K562 (cell line): ENCODE results near the gene CACNA2D2. TPM values are rescaled to one million over a fixed set of nuclear protein-coding genes. Genes with fewer than 3 reads are reported as not detected.
A peak's percentile ranks its signal among the peaks of the same experiment; 100 is the strongest.

Experiments used
- CREM ChIP-seq: IDR thresholded peaks from 2 replicates; pipeline ENCODE4 v1.6.1; 2014; ENCODE audit warnings: antibody characterized with exemption, low read depth
- HLTF ChIP-seq: fragments of 450-650 bp; IDR thresholded peaks from 2 replicates; pipeline ENCODE4 v1.6.1; 2016
- HNRNPK ChIP-seq: fragments of 200-400 bp; formaldehyde crosslinking; IDR thresholded peaks from one replicate; pipeline ENCODE4 v1.6.1; 2018; ENCODE audit warnings: mild to moderate bottlenecking, low read depth, low read length; ENCODE audit not compliant: poor library complexity, severe bottlenecking
- MAZ ChIP-seq, 2 experiments: fragments of 450-650 bp in 1 of 2; sonication (generic) in 1 of 2; formaldehyde crosslinking; IDR thresholded peaks in 1 of 2; conservative IDR thresholded peaks in 1 of 2; 2 replicates each; pipeline versions ENCODE4 v1.4.0 to v1.5.0; 2020; ENCODE audit warnings: mild to moderate bottlenecking in 1 of 2, missing genetic modification reagents in 1 of 2
- SMC3 ChIP-seq: conservative IDR thresholded peaks from 2 replicates; pipeline ENCODE4 v1.6.1; 2011; ENCODE audit warnings: low read depth, low read length, improper control_type of control experiment; ENCODE audit not compliant: insufficient read depth
- ZNF764 ChIP-seq: fragments of 250-450 bp; sonication (Bioruptor Pico); IDR thresholded peaks from 2 replicates; pipeline ENCODE4 v1.4.0; 2020; ENCODE audit warnings: low read depth, mild to moderate bottlenecking, moderate library complexity
- polyA plus RNA-seq, 8 experiments: library from polyadenylated mRNA; depleted of rRNA in 4 of 8; stranded (reverse) in 5 of 8; unstranded in 3 of 8; fragments of >200 nt; fragmentation: Nextera tagmentation in 2 of 8; fragmentation: Illumina TruSeq in 1 of 8; extraction: Ambion mirVana in 2 of 8; extraction: Trizol in 1 of 8; gene quantifications; 2 replicates each; pipeline versions ENCODE4 v1.2.1 to v1.2.3, GENCODE V29; 2011 to 2014; ENCODE audit warnings: inconsistent platforms in 1 of 8, missing spikeins in 1 of 8
- total RNA-seq, 7 experiments: library from RNA; depleted of rRNA in 6 of 7; stranded (reverse); fragments of >200 nt in 6 of 7; fragmentation: Illumina TruSeq in 2 of 7; extraction: Trizol in 2 of 7; gene quantifications; 2 replicates each; pipeline versions ENCODE4 v1.2.1 to v1.2.3, GENCODE V29; 2011 to 2021; ENCODE audit warnings: low replicate concordance in 1 of 7
- TF ChIP-seq, protein P1 (sequence below), 2 experiments: fragments of 250-450 bp in 1 of 2; fragments of 450-650 bp in 1 of 2; sonication (Bioruptor Pico) in 1 of 2; IDR thresholded peaks; 2 replicates each; pipeline versions ENCODE4 v1.6.1 to v1.8.0; 2016 to 2021; ENCODE audit warnings: mild to moderate bottlenecking in 2 of 2, moderate library complexity in 2 of 2, missing compliant biosample characterization in 1 of 2, missing genetic modification characterization in 1 of 2
- TF ChIP-seq, protein P2 (sequence below): fragments of 250-450 bp; sonication (Bioruptor Pico); IDR thresholded peaks from 2 replicates; pipeline ENCODE4 v1.5.0; 2021; ENCODE audit warnings: mild to moderate bottlenecking, moderate library complexity
- TF ChIP-seq, protein P3 (sequence below): sonication (generic); formaldehyde crosslinking; IDR thresholded peaks from 2 replicates; pipeline ENCODE4 v1.8.0; 2022; ENCODE audit warnings: mild to moderate bottlenecking, missing genetic modification reagents
- TF ChIP-seq, protein P4 (sequence below), 3 experiments: IDR thresholded peaks in 2 of 3; conservative IDR thresholded peaks in 1 of 3; 2 replicates each; pipeline ENCODE4 v1.5.1; 2011 to 2012; ENCODE audit warnings: low read length in 3 of 3, mild to moderate bottlenecking in 3 of 3, control low read depth in 2 of 3, improper control_type of control experiment in 1 of 3, inconsistent platforms in 1 of 3, low read depth in 1 of 3, mixed read lengths in 1 of 3, moderate library complexity in 1 of 3; ENCODE audit not compliant: insufficient read depth in 2 of 3

CACNA2D2 gene
- total and polyA plus RNA-seq, 9 of the 15 experiments (the other 6 are each of a cell fraction or from before 2014, with no cell fraction given) = 0.11 to 0.58 (median 0.36) TPM; not detected in 2

DNA sequence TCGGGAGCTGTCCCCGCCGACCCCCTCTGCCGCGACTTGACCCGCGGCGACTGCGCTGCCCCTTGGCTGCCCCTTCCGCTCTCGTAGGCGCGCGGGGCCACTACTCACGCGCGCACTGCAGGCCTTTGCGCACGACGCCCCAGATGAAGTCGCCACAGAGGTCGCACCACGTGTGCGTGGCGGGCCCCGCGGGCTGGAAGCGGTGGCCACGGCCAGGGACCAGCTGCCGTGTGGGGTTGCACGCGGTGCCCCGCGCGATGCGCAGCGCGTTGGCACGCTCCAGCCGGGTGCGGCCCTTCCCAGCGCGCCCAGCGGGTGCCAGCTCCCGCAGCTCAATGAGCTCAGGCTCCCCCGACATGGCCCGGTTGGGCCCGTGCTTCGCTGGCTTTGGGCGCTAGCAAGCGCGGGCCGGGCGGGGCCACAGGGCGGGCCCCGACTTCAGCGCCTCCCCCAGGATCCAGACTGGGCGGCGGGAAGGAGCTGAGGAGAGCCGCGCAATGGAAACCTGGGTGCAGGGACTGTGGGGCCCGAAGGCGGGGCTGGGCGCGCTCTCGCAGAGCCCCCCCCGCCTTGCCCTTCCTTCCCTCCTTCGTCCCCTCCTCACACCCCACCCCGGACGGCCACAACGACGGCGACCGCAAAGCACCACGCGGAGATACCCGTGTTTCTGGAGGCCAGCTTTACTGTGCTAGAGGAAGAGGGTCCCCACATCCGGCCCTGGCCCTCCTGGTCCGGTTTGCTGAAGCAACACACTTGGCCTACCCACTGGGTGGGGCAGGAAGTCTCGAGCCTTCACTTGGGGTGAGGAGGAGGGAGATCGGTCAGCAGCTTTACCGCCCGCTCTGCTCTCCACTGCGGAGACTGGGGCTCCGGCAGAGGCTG lies 162.7 kb downstream of the CACNA2D2 start, which contains the start of gene RASSF1 (continued):
- no peak for TF ChIP-seq CREM
- TF ChIP-seq ZNF764 (CRISPR knock-in tag) = no peak
- no peak for TF ChIP-seq HLTF
- peak; percentile 55 to 63; a peak in 3 of 4 replicates for TF ChIP-seq MAZ (CRISPR knock-in tag; conservative IDR thresholded peaks at IDR 0.05 in 1 of 2, IDR thresholded peaks at IDR 0.05 in 1 of 2)
- TF ChIP-seq, protein P1, sequence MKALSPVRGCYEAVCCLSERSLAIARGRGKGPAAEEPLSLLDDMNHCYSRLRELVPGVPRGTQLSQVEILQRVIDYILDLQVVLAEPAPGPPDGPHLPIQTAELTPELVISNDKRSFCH (CRISPR knock-in tag; IDR thresholded peaks at IDR 0.05) = no peak
- TF ChIP-seq, protein P1 (tag; IDR thresholded peaks at IDR 0.05) = no peak
- no peak for TF ChIP-seq HNRNPK
- TF ChIP-seq, protein P2, sequence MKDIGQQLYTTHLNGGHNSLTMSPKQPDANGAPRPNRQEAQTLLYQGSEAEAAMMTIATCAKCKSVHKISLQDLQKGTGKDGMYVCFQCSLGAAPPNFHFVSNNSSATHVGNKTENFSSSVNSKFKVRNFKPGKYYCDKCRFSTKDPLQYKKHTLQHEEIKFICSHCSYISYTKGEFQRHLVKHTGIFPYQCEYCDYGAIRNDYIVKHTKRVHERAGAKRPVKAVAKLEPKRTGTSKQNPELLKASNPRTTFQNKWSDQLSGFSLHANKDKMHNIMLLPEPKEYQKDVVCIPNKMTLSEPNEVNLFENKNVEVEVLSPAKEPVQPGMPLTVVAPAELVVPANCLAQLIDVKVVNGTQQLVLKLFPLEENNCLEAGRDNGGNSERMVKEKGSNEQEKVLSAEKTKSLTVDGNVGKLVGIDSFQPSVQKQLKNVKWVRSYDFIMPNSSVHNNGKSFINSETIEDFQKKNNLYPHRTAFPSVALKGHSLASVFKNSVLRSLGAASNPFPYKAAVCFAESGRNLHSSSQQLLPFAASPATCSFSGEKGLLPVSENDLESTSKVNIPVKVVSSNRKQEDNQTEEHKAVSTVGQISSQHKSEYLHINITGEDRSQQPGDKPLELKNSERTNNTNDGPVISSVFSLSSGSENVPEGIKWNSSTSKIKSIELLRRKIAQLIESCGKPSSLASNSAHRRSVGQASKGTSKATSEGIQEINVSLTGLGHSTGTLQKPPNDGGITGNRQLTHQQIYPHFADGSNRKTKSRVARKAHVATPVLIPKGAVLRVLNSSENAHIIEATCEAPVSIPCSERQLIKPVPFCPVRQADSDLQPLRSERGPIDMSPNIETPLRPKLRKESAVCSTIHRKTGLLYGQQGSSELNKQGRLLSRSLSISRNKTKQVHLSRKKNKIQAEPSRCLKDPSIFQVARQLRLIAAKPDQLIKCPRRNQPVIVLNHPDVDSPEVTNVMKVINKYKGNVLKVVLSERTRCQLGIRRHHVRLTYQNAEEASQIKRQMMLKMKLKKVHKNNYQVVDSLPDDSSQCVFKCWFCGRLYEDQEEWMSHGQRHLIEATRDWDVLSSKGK (CRISPR knock-in tag) = no peak
- TF ChIP-seq, protein P3, sequence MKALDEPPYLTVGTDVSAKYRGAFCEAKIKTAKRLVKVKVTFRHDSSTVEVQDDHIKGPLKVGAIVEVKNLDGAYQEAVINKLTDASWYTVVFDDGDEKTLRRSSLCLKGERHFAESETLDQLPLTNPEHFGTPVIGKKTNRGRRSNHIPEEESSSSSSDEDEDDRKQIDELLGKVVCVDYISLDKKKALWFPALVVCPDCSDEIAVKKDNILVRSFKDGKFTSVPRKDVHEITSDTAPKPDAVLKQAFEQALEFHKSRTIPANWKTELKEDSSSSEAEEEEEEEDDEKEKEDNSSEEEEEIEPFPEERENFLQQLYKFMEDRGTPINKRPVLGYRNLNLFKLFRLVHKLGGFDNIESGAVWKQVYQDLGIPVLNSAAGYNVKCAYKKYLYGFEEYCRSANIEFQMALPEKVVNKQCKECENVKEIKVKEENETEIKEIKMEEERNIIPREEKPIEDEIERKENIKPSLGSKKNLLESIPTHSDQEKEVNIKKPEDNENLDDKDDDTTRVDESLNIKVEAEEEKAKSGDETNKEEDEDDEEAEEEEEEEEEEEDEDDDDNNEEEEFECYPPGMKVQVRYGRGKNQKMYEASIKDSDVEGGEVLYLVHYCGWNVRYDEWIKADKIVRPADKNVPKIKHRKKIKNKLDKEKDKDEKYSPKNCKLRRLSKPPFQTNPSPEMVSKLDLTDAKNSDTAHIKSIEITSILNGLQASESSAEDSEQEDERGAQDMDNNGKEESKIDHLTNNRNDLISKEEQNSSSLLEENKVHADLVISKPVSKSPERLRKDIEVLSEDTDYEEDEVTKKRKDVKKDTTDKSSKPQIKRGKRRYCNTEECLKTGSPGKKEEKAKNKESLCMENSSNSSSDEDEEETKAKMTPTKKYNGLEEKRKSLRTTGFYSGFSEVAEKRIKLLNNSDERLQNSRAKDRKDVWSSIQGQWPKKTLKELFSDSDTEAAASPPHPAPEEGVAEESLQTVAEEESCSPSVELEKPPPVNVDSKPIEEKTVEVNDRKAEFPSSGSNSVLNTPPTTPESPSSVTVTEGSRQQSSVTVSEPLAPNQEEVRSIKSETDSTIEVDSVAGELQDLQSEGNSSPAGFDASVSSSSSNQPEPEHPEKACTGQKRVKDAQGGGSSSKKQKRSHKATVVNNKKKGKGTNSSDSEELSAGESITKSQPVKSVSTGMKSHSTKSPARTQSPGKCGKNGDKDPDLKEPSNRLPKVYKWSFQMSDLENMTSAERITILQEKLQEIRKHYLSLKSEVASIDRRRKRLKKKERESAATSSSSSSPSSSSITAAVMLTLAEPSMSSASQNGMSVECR (CRISPR knock-in tag) = no peak
- TF ChIP-seq, protein P4, sequence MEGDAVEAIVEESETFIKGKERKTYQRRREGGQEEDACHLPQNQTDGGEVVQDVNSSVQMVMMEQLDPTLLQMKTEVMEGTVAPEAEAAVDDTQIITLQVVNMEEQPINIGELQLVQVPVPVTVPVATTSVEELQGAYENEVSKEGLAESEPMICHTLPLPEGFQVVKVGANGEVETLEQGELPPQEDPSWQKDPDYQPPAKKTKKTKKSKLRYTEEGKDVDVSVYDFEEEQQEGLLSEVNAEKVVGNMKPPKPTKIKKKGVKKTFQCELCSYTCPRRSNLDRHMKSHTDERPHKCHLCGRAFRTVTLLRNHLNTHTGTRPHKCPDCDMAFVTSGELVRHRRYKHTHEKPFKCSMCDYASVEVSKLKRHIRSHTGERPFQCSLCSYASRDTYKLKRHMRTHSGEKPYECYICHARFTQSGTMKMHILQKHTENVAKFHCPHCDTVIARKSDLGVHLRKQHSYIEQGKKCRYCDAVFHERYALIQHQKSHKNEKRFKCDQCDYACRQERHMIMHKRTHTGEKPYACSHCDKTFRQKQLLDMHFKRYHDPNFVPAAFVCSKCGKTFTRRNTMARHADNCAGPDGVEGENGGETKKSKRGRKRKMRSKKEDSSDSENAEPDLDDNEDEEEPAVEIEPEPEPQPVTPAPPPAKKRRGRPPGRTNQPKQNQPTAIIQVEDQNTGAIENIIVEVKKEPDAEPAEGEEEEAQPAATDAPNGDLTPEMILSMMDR (IDR thresholded peaks at IDR 0.05 in 2 of 3, conservative IDR thresholded peaks at IDR 0.05 in 1 of 3; ENCODE audit: insufficient read depth in 2 of 3, low read depth in 1 of 3, low read length in 3 of 3) = no peak
- no peak for TF ChIP-seq SMC3
